Kidney (tissue), 14 donors: ENCODE data around the gene SH3BP4. TPM values are rescaled to one million over a fixed set of nuclear protein-coding genes. Genes with fewer than 3 reads are reported as not detected.

Source experiments
- DNase-seq, 5 donors: peaks; one replicate each; pipeline ENCODE4 v3.0.0-alpha.2; 2013 to 2020
- FAIRE-seq: peaks from 2 replicates; lab custom pipeline; 2012; peaks lifted over from hg19 to GRCh38; lab: Jason Lieb, UNC
- H3K27ac ChIP-seq, 2 donors: one replicate each; pipeline ENCODE4 v1.7.0; 2013; ENCODE audit warnings: low read depth in 2 of 2, low read length in 2 of 2, inconsistent platforms in 1 of 2
- H3K27me3 ChIP-seq: one replicate; pipeline ENCODE4 v1.7.1; 2013; ENCODE audit warnings: low read length, inconsistent platforms; ENCODE audit not compliant: control insufficient read depth, insufficient read depth
- H3K36me3 ChIP-seq, 3 donors: one replicate each; pipeline versions ENCODE4 v1.7.0 to v1.7.1; 2013; ENCODE audit warnings: low read length in 3 of 3, control low read depth in 1 of 3, inconsistent platforms in 1 of 3; ENCODE audit not compliant: insufficient read depth in 3 of 3, control insufficient read depth in 2 of 3
- H3K4me1 ChIP-seq, 3 donors: one replicate each; pipeline versions ENCODE4 v1.7.0 to v1.7.1; 2013; ENCODE audit warnings: low read length in 3 of 3, inconsistent platforms in 1 of 3, low read depth in 1 of 3; ENCODE audit not compliant: control insufficient read depth in 2 of 3, insufficient read depth in 2 of 3
- H3K4me3 ChIP-seq, 3 donors: one replicate each; pipeline versions ENCODE4 v1.7.0 to v1.8.1; 2013; ENCODE audit warnings: low read length in 3 of 3, control low read depth in 1 of 3, inconsistent platforms in 1 of 3
- H3K9ac ChIP-seq, 3 donors: one replicate each; pipeline versions ENCODE4 v1.7.0 to v1.7.1; 2013; ENCODE audit warnings: low read length in 3 of 3, control low read depth in 1 of 3, inconsistent platforms in 1 of 3
- H3K9me3 ChIP-seq, 3 donors: one replicate each; pipeline versions ENCODE4 v1.7.0 to v1.7.1; 2013; ENCODE audit warnings: low read length in 3 of 3, control low read depth in 1 of 3, inconsistent platforms in 1 of 3; ENCODE audit not compliant: control insufficient read depth in 2 of 3, insufficient read depth in 1 of 3
- intact Hi-C: fragments of 100-400 bp; cut with DNase I; formaldehyde crosslinking; loops from one replicate; pipeline ENCODE4 v1.11.1; 2022
- polyA plus RNA-seq: library from polyadenylated mRNA; stranded (reverse); fragments of 350-450 nt; fragmentation: Illumina TruSeq; extraction: RNeasy Lipid Tissue Mini Kit (QIAGEN cat#74804); gene quantifications from one replicate; pipeline ENCODE4 v1.2.3, GENCODE V29; 2014; ENCODE audit warnings: low read depth, low replicate concordance; ENCODE audit not compliant: insufficient read depth
- total RNA-seq: library from RNA; stranded (reverse); fragmentation: NEBNext Ultra II Directional; extraction: Animal tissue kit (Norgen Biotek cat#: 25700); gene quantifications from one replicate; pipeline ENCODE4 v1.2.1, GENCODE V29; 2021
- TF ChIP-seq, protein P1 (sequence below): IDR thresholded peaks from 3 replicates; pipeline ENCODE4 v1.5.1; 2012; ENCODE audit warnings: mild to moderate bottlenecking, moderate library complexity, borderline replicate concordance; ENCODE audit not compliant: insufficient read depth; ENCODE audit errors: extremely low read depth
- donor health status: control.
- donor health status: control.
- donor health status: control.
- donor health status: control.
- donor health status: control.
- donor health status: DM: yes; HTN: yes; CAD: no.
- donor health status: Normal renal cell carcinoma (clear cell type).

The SH3BP4 gene
- total and polyA plus RNA-seq, 2 donors from 2014 or later: 20.0 to 52.9 TPM

DNA sequence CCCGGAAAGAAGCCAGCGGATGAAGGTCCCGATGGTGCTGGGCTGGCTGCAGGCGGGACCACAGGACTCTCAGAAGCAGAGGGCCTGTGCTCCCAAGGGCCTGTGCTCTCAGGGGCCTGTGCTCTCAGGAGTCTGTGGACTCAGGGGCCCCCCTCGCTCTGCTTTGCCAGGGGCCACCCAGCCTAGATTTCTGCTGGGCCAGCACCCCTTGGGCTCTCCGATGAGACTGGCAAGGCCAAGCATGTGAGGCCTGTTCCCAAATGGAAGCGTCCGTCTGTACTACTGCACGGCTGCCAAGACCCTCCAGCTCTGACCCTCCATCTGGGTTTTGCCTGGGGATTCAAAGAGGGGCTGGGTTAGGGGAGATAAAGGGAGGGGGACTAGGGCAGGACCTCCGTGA lies 54.6 kb downstream of the SH3BP4 start:
- H3K27ac ChIP-seq: no peak overlapping the region
- no peak overlapping the region for H3K4me3 ChIP-seq
- TF ChIP-seq, protein P1, sequence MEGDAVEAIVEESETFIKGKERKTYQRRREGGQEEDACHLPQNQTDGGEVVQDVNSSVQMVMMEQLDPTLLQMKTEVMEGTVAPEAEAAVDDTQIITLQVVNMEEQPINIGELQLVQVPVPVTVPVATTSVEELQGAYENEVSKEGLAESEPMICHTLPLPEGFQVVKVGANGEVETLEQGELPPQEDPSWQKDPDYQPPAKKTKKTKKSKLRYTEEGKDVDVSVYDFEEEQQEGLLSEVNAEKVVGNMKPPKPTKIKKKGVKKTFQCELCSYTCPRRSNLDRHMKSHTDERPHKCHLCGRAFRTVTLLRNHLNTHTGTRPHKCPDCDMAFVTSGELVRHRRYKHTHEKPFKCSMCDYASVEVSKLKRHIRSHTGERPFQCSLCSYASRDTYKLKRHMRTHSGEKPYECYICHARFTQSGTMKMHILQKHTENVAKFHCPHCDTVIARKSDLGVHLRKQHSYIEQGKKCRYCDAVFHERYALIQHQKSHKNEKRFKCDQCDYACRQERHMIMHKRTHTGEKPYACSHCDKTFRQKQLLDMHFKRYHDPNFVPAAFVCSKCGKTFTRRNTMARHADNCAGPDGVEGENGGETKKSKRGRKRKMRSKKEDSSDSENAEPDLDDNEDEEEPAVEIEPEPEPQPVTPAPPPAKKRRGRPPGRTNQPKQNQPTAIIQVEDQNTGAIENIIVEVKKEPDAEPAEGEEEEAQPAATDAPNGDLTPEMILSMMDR: no peak
- H3K27me3 ChIP-seq: no peaks in the 10 kb centered on the region
- no peak for FAIRE-seq
- intact Hi-C loops: no loop called here
- no peaks in the 10 kb centered on the region for H3K36me3 ChIP-seq
- DNase-seq: peak in 1 of 5 donors; percentile 30
- peaks cover 0 to 23% (median 13%) of the 10 kb centered on the region in 3 donors for H3K4me1 ChIP-seq
- no peak overlapping the region for H3K9ac ChIP-seq
- H3K9me3 ChIP-seq: no peaks in the 10 kb centered on the region

- Histone ChIP-seq H3K9me3 (no peaks in the 10 kb centered on the region), H3K9ac (no peak overlapping the region), H3K4me1 (peaks cover 0 to 25% (median 13%) of the 10 kb centered on the region in 3 donors), H3K36me3 (no peaks in the 10 kb centered on the region), H3K27me3 (no peaks in the 10 kb centered on the region), H3K4me3 (no peak overlapping the region), H3K27ac (peak overlapping the region; percentile 40 to 59)
- TF ChIP-seq, protein P1: no peak
- intact Hi-C loops: no loop called here
- peak in 1 of 5 donors; percentile 39 for DNase-seq
- no peak for FAIRE-seq
Observed at GRCh38 chr2:235006986-235007385, 55.2 kb downstream of the SH3BP4 start.

GRCh38 chr2:235007664-235008457 lies 56.0 kb downstream of the SH3BP4 start:
- Histone ChIP-seq H3K27ac (peak overlapping the region; percentile 59 to 65), H3K9ac (no peak overlapping the region), H3K4me3 (no peak overlapping the region), H3K27me3 (no peaks in the 10 kb centered on the region), H3K4me1 (peaks cover 0 to 31% (median 13%) of the 10 kb centered on the region in 3 donors), H3K9me3 (no peaks in the 10 kb centered on the region), H3K36me3 (no peaks in the 10 kb centered on the region)
- TF ChIP-seq, protein P1: no peak
- FAIRE-seq (no peak), DNase-seq (peak in 1 of 5 donors; percentile 77)
- intact Hi-C loops: no loop called here
